ENCODE measurements around the gene MYO1H. TPM values are rescaled to one million over a fixed set of nuclear protein-coding genes. Genes with fewer than 3 reads are reported as not detected.

MYO1H gene
- total RNA-seq, 2 donors from 2014 or later: not detected

GRCh38 chr12:109460538-109460937 is 112.8 kb downstream of the MYO1H start:
- no peak for DNase-seq (ENCODE audit: low spot score)
- H3K4me1 ChIP-seq (ENCODE audit: control insufficient read depth in 1 of 2, low read depth in 2 of 2): peaks cover 67 to 79% of the 10 kb centered on the region in 2 donors
- H3K27ac ChIP-seq: peak overlapping the region; percentile 99
- H3K4me3 ChIP-seq: no peak overlapping the region
- H3K27me3 ChIP-seq (replicated peaks; ENCODE audit: insufficient read depth): no peaks in the 10 kb centered on the region
- no peaks in the 10 kb centered on the region for H3K9me3 ChIP-seq
- ATAC-seq (ENCODE audit: insufficient number of reproducible peaks, low FRiP score, low read depth): no peak
- no peak for TF ChIP-seq CTCF (IDR thresholded peaks at IDR 0.05)
- peaks cover 25% of the 10 kb centered on the region for H3K36me3 ChIP-seq

GRCh38 chr12:109461049-109461845 is 113.5 kb downstream of the MYO1H start:
- peaks cover 71 to 86% of the 10 kb centered on the region in 2 donors for H3K4me1 ChIP-seq (ENCODE audit: control insufficient read depth in 1 of 2, low read depth in 2 of 2)
- H3K4me3 ChIP-seq: no peak overlapping the region
- peak overlapping the region; percentile 99 for H3K27ac ChIP-seq
- ATAC-seq (ENCODE audit: insufficient number of reproducible peaks, low FRiP score, low read depth) (no peak), DNase-seq (ENCODE audit: low spot score) (no peak)
- H3K9me3 ChIP-seq: no peaks in the 10 kb centered on the region
- H3K36me3 ChIP-seq: peaks cover 18% of the 10 kb centered on the region
- no peaks in the 10 kb centered on the region for H3K27me3 ChIP-seq (replicated peaks; ENCODE audit: insufficient read depth)
- TF ChIP-seq CTCF (IDR thresholded peaks at IDR 0.05): no peak

- Histone ChIP-seq H3K27me3 (replicated peaks; ENCODE audit: insufficient read depth) (no peaks in the 10 kb centered on the region), H3K4me3 (peak overlapping the region; percentile 62), H3K4me1 (ENCODE audit: control insufficient read depth in 1 of 2, low read depth in 2 of 2) (peaks cover 77 to 95% of the 10 kb centered on the region in 2 donors), H3K9me3 (no peaks in the 10 kb centered on the region), H3K36me3 (peaks cover 16% of the 10 kb centered on the region), H3K27ac (peak overlapping the region; percentile 99)
- no peak for TF ChIP-seq CTCF (IDR thresholded peaks at IDR 0.05)
- ATAC-seq (ENCODE audit: insufficient number of reproducible peaks, low FRiP score, low read depth): peak; percentile 34
- peak; percentile 78 for DNase-seq (ENCODE audit: low spot score)
Observed at GRCh38 chr12:109461846-109462756, 114.4 kb downstream of the MYO1H start.

GRCh38 chr12:109462868-109463692 is 115.4 kb downstream of the MYO1H start:
- Histone ChIP-seq H3K4me1 (ENCODE audit: control insufficient read depth in 1 of 2, low read depth in 2 of 2) (peaks cover 73 to 97% of the 10 kb centered on the region in 2 donors), H3K27ac (peak overlapping the region; percentile 99), H3K9me3 (no peaks in the 10 kb centered on the region), H3K4me3 (peak overlapping the region; percentile 62), H3K27me3 (replicated peaks; ENCODE audit: insufficient read depth) (no peaks in the 10 kb centered on the region), H3K36me3 (peaks cover 17% of the 10 kb centered on the region)
- DNase-seq (ENCODE audit: low spot score): peak; percentile 74
- TF ChIP-seq CTCF (IDR thresholded peaks at IDR 0.05): no peak
- ATAC-seq (ENCODE audit: insufficient number of reproducible peaks, low FRiP score, low read depth): peak; percentile 77

Data from thoracic aorta (tissue), 2 donors.